GM18507 (cell line): ENCODE results near the gene AFF4.
A peak's percentile ranks its signal among the peaks of the same experiment; 100 is the strongest.
"Not testable (repeated sequence)": the region's sequence is repeated elsewhere in the genome, so short reads cannot be mapped to it uniquely, and the experiment has no call there.

Experiments used
- DNase-seq: peaks from one replicate; pipeline ENCODE4 v3.0.0; 2011; ENCODE audit warnings: low read depth; ENCODE audit not compliant: insufficient read length; ENCODE audit errors: extremely low spot score
- FAIRE-seq: peaks from 2 replicates; lab custom pipeline; 2011; peaks lifted over from hg19 to GRCh38; lab: Jason Lieb, UNC

Gene AFF4, protein sequence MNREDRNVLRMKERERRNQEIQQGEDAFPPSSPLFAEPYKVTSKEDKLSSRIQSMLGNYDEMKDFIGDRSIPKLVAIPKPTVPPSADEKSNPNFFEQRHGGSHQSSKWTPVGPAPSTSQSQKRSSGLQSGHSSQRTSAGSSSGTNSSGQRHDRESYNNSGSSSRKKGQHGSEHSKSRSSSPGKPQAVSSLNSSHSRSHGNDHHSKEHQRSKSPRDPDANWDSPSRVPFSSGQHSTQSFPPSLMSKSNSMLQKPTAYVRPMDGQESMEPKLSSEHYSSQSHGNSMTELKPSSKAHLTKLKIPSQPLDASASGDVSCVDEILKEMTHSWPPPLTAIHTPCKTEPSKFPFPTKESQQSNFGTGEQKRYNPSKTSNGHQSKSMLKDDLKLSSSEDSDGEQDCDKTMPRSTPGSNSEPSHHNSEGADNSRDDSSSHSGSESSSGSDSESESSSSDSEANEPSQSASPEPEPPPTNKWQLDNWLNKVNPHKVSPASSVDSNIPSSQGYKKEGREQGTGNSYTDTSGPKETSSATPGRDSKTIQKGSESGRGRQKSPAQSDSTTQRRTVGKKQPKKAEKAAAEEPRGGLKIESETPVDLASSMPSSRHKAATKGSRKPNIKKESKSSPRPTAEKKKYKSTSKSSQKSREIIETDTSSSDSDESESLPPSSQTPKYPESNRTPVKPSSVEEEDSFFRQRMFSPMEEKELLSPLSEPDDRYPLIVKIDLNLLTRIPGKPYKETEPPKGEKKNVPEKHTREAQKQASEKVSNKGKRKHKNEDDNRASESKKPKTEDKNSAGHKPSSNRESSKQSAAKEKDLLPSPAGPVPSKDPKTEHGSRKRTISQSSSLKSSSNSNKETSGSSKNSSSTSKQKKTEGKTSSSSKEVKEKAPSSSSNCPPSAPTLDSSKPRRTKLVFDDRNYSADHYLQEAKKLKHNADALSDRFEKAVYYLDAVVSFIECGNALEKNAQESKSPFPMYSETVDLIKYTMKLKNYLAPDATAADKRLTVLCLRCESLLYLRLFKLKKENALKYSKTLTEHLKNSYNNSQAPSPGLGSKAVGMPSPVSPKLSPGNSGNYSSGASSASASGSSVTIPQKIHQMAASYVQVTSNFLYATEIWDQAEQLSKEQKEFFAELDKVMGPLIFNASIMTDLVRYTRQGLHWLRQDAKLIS

DNA sequence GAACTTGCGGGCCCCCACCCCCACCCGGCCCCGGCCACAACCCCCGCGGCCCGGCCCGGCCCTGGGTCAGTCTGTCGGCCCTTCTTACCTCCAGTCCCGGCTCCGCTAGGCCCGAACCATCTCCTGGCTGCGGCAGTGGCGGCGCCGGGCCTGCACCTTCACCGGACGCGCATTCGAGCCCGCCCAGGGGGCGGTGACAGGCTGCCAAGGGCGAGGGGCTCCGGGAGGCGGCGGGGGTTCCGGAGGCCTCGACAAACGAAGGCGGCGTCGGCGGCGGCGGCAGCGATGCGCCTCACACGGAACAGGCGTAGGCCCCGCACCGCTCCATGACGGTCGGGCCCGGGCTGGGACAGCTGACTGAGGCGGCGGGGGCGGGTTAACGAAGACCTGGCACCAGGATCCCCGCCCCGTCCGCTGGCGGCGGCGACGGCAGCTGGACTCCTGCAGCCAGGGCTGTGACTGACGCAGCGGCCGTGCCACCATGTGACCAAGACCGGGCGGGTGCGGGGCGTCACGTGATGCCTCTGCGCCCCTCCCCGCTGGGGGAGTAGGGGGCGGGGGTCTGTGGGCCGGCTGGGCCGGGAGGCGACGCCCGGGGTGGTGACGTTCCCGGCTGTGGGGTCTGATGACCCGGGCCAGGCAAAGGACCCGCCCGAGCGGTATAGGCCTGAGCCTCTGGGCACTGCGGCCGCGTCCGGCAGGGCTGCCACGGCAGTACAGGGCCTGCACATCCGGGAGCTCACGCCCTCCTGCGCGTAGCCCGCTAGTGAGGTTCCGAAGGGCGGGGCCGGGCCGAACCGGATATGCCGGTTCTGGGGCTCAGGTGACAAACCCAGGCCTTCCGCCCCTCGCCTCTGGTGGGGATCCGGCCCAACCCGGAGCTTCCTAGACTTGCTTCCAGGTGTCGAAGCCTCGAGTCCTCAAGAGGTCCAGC, at the start of gene AFF4:
TSS of gene AFF4 (minus strand) at position 464 of the 934 bp plus-strand sequence. CDS start 26,445 bp downstream, outside the sequence.
- FAIRE-seq (peak; percentile 87), DNase-seq (peak; percentile 92)

DNA sequence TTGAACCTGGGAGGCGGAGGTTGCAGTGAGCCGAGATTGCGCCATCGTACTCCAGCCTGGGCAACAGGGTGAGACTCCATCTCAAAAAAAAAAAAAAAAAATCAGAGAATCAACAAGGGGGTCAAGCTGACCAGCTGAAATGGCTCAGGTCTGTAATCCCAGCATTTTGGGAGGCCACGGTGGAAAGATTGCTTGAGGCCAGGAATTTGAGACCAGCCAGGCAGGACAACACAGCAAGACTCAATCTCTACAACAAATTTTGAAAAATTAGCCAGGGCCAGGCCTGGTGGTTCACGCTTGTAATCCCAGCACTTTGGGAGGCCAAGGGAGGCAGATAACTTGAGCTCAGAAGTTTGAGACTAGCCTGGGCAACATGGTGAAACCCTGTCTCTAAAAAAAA, 45.0 kb upstream of the AFF4 start:
- not testable (repeated sequence) for DNase-seq, FAIRE-seq

GRCh38 chr5:133006653-133007052, 43.2 kb upstream of the AFF4 start:
- FAIRE-seq (no peak), DNase-seq (no peak)

DNA sequence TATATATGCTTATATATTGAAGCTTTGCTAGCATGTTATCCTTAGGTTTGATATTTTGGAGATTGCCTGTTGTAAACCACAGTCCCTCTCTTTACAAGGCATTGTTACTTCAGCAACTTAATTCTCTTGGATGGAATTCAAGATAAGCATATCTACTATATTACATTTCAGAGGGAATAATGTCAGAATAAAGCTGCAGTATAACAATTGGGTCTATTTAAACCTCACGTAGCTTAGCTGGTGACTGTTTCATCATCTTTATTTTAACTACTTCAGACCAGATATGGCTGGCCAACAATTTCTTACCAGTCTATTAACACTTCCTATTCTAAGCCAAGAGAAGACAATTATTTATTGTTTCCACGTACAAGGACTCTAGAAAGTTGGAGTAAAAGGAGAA, 35.8 kb upstream of the AFF4 start:
- DNase-seq (no peak), FAIRE-seq (no peak)

DNA sequence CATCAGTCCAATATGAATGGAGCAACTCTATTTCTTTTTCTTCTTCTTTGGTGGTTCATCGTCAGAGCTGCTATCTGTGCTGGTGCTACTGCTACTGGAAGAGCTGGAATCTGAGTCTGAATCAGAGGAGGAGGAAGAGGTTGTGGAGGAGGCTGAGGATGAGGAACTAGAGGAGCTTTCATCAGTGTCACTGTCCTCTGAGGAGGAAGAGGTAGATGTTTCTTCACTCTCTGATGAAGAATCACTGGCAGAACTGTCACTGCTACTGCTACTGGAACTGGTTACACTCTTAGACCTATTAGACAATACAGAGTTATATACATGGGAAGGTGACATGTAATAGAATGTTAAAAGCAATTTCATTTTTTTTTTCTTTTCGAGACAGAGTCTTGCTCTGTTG, 35.1 kb upstream of the AFF4 start:
- DNase-seq = no peak
- no peak for FAIRE-seq

DNA sequence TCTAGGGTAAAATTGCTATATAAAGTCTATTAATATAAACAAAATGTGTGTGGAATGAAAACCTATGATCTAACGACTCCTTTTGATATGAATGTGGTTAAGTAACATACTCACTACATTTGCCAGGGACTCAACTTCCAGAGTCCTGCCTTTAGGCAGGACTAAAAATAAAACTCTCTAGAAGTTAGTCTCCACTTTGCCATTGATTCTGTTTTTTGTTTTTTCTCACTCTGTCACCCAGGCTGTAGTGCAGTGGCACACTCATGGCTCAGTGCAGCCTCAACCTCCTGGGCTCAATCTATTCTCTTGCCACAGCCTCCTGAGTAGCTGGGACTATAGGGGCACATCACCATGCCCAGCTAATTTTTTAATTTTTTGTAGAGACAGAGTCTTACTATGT, 32.9 kb upstream of the AFF4 start:
- FAIRE-seq (no peak), DNase-seq (no peak)

DNA sequence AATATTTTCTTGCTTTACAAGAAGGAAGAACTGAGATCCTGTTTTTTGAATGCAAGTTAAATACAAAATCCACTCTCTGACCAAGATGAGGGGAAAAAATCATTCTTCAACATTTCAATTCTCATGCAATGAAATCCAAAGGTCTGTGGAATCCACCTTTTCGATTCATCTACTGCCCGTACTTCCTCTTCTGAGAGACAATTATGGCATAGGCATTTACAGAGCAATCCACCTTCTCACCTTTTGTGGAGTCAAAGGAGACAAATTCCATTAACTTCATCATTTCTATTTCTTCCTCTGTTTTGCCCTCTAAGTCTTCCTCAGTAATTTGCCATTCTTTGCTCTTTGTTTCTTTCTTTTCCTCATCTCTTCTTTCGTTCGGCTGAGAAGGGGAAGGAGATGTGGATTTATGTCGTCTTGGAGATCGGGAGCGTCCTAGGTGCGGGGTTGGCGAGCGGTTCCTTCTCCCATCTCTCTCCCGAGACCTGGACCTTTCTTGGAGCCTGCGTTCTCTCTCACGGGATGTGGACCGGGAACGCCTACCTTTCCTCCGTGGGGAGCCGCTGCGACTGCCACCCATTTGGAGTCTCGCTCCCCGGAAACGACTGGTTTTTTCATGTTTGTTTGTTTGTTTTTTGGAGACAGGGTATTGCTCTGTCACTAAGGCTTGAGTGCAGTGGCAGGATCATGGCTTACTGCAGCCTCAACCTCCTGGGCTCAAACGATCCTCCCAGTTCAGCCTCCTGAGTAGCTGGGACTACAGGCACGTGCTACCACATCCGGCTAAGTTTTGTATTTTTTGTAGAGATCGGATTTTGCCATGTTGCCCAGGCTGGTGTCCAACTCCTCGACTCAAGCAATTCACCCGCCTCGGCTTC, 24.3 kb upstream of the AFF4 start:
- DNase-seq = no peak
- FAIRE-seq = no peak

- not testable (repeated sequence) for FAIRE-seq, DNase-seq
Measured at GRCh38 chr5:132982971-132983370, 19.5 kb upstream of the AFF4 start.

- FAIRE-seq (no peak), DNase-seq (no peak)
Measured at GRCh38 chr5:132981288-132981687, 17.9 kb upstream of the AFF4 start.

DNA sequence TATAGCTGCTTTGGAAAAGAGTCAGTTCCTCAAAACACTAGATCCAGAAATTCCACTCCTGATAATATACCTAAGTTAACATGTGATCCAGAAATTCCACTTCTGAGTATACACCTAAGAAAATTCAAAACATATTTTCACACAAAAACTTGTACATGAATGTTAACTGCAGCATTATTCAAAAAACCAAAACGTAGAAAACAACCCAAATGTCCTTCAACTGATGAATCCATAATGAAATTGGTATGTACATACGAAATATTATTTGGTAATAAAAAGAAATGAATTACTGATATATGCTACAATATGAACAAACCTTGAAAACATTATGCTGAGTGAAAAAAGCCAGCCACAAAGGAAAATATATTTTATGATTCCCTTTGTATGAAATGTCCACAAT, 16.5 kb upstream of the AFF4 start:
- DNase-seq (no peak), FAIRE-seq (no peak)

GRCh38 chr5:132979367-132979940, 16.0 kb upstream of the AFF4 start:
- DNase-seq (no peak), FAIRE-seq (no peak)

- FAIRE-seq (no peak), DNase-seq (no peak)
Measured at GRCh38 chr5:132976852-132977251, 13.4 kb upstream of the AFF4 start.

GRCh38 chr5:132972436-132972828, 9.0 kb upstream of the AFF4 start:
- DNase-seq, FAIRE-seq: not testable (repeated sequence)

GRCh38 chr5:132971483-132972435, 8.3 kb upstream of the AFF4 start:
- no peak for DNase-seq
- FAIRE-seq = no peak

- FAIRE-seq (no peak), DNase-seq (no peak)
Measured at GRCh38 chr5:132965120-132965519, 1.7 kb upstream of the AFF4 start.

DNA sequence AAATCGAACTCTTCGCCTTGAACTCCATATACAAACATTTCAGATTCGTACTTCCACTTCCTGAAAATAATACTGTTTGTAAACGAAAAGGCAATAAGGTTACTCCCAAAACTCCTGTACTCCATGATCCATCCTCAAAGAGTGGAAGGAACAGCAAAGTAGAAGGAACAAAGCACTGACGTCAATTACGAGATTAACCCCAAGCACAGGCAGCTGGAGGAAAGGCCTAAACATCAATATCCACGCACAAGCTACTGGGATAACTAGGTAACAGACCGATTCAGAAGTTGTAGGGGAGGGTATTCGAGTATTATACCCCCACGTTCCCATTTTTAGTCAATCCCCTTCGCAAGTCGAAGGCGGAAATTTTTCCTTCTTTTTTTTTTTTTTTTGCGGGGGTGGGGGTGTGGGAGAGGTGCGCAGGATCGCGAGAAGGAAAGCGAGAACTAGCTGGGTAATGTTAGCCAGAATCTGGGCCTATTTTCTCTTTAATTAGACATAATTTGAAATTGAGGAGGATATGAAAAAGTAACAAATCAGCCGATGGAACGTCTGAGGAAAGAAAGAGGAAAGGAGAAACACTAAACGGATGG, 909 bp downstream of the AFF4 start:
- FAIRE-seq = peak; percentile 36

More for the DNA sequence above, 909 bp downstream of the AFF4 start:
- DNase-seq = no peak
